ENCODE data around the gene PIGT.
A peak's percentile ranks its signal among the peaks of the same experiment; 100 is the strongest.
"Not testable (repeated sequence)": the region's sequence is repeated elsewhere in the genome, so short reads cannot be mapped to it uniquely, and the experiment has no call there.

PIGT gene

GRCh38 chr20:45469336-45470261 is 53.7 kb downstream of the PIGT start, which contains the start of gene WFDC2:
Gene WFDC2 (plus strand): TSS chr20:45469753. CDS start chr20:45469782, 29 bp downstream.
- H3K36me3 ChIP-seq (replicated peaks), result no peaks in the 10 kb centered on the region
- H3K9me3 ChIP-seq, result no peaks in the 10 kb centered on the region
- peak within 1 kb of the TSS; percentile 24 for H3K4me3 ChIP-seq
- in situ Hi-C loops (cut with MboI; ENCODE audit: low sequenced_read_pairs), result no loop called here
- DNase-seq (ENCODE audit: low spot score in 2 of 2), result no peak
- peaks cover 15% of the 10 kb centered on the region for H3K27me3 ChIP-seq (ENCODE audit: low read depth)
- H3K4me1 ChIP-seq, result no peaks in the 10 kb centered on the region

GRCh38 chr20:45470262-45470931 is 54.5 kb downstream of the PIGT start:
- peak overlapping the region; percentile 24 for H3K4me3 ChIP-seq
- no peaks in the 10 kb centered on the region for H3K36me3 ChIP-seq (replicated peaks)
- H3K27me3 ChIP-seq (ENCODE audit: low read depth), result peaks cover 14% of the 10 kb centered on the region
- no peaks in the 10 kb centered on the region for H3K9me3 ChIP-seq
- peak in 1 of 2 experiments; percentile 40 for DNase-seq (ENCODE audit: low spot score in 2 of 2)
- in situ Hi-C loops (cut with MboI; ENCODE audit: low sequenced_read_pairs), result no loop called here
- no peaks in the 10 kb centered on the region for H3K4me1 ChIP-seq

DNA sequence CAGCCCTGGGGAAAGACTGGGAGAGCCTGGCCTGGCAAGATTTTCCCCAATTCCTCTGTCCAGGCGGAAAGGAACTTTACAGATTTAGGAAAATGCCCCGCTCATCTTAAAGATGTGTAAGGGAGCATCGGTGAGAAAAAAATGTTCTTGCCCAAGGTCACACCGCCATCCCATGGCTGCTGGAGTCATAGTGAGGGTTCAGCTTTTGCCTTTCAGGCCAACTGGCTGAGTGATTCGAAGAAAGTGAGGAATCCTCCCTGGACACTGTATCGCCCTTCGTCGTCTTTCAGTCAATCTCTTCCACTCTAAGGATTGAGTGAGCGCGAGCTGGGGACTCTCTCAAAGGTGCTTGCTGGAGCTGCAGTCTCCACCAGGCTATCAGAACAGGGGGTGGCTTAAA is 55.0 kb downstream of the PIGT start:
- peak overlapping the region; percentile 24 for H3K4me3 ChIP-seq
- in situ Hi-C loops (cut with MboI; ENCODE audit: low sequenced_read_pairs), result no loop called here
- DNase-seq (ENCODE audit: low spot score in 2 of 2), result no peak
- H3K4me1 ChIP-seq, result no peaks in the 10 kb centered on the region
- H3K36me3 ChIP-seq (replicated peaks), result no peaks in the 10 kb centered on the region
- H3K9me3 ChIP-seq, result no peaks in the 10 kb centered on the region
- H3K27me3 ChIP-seq (ENCODE audit: low read depth), result peaks cover 10% of the 10 kb centered on the region

DNA sequence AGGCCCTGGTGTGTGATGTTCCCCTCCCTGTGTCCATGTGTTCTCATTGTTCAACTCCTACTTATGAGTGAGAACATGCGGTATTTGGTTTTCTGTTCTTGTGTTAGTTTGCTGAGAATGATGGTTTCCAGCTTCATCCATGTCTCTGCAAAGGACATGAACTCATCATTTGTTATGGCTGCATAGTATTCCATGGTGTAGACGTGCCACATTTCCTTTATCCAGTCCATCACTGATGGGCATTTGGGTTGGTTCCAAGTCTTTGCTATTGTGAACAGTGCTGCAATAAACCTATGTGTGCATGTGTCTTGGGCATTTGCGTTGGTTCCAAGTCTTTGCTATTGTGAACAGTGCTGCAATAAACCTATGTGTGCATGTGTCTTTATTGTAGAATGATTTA is 56.3 kb downstream of the PIGT start:
- in situ Hi-C loops (cut with MboI; ENCODE audit: low sequenced_read_pairs); H3K27me3 ChIP-seq (ENCODE audit: low read depth); H3K36me3 ChIP-seq (replicated peaks); H3K4me3 ChIP-seq; H3K4me1 ChIP-seq; H3K9me3 ChIP-seq; DNase-seq (ENCODE audit: low spot score in 2 of 2): not testable (repeated sequence)
